GM10248 (cell line): ENCODE measurements around the gene EPHB1.

ENCODE experiments used
- CTCF ChIA-PET: fragments of 300-600 bp; sonication (Branson Sonifier 250); formaldehyde crosslinking; extraction: SDS; loops from one replicate; lab custom pipeline; 2021; ENCODE audit warnings: antibody characterized with exemption; lab: Yijun Ruan, JAX
- POLR2A ChIA-PET: fragments of 350-650 bp; sonication (Branson Sonifier 250); formaldehyde crosslinking; extraction: SDS; loops from one replicate; lab custom pipeline; 2020; ENCODE audit warnings: antibody characterized with exemption; lab: Yijun Ruan, JAX
- DNase-seq: peaks from one replicate; pipeline ENCODE4 v3.0.0; 2012; ENCODE audit errors: extremely low spot score
- CTCF ChIP-seq: IDR thresholded peaks from 2 replicates; pipeline ENCODE4 v1.5.1; 2012; ENCODE audit warnings: mild to moderate bottlenecking, low read depth; ENCODE audit errors: extremely low read depth, missing control alignments, control extremely low read depth

The EPHB1 gene

DNA sequence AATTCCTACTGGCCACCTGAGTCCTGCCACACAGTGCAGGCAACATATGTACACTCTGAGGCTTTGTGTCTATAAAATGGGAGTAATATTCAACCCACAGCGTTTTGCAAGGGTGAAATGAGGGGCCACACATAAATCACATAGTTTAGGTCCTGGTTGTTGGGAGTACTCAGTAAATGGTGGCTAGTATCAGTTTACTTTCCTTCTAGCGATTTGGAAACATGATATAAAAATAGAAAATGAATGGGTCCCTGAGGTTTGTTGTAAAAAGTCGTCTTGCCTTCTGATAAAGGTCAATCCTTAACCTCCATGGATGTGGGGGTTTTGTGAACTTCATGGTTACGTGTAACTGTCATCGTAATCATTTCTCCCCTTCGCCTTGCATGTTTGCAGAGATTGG is 472.4 kb downstream of the EPHB1 start:
- POLR2A ChIA-PET = no interaction called here
- TF ChIP-seq CTCF = no peak
- CTCF ChIA-PET = interaction anchor here (1.1 kb wide), 1 partner anchor 54 kb away, joined by 3 read pairs; no protein-coding TSS in a partner anchor
- no peak for DNase-seq

- TF ChIP-seq CTCF = no peak
- POLR2A ChIA-PET = no interaction called here
These were observed 474.0 kb downstream of the EPHB1 start for GRCh38 chr3:135268941-135269532.

GRCh38 chr3:135271177-135272025 is 476.3 kb downstream of the EPHB1 start:
- TF ChIP-seq CTCF = no peak
- ChIA-PET POLR2A (no interaction called here), CTCF (no interaction called here)
- DNase-seq = no peak

More at GRCh38 chr3:135268941-135269532, 474.0 kb downstream of the EPHB1 start:
- DNase-seq = no peak
- CTCF ChIA-PET = no interaction called here

DNA sequence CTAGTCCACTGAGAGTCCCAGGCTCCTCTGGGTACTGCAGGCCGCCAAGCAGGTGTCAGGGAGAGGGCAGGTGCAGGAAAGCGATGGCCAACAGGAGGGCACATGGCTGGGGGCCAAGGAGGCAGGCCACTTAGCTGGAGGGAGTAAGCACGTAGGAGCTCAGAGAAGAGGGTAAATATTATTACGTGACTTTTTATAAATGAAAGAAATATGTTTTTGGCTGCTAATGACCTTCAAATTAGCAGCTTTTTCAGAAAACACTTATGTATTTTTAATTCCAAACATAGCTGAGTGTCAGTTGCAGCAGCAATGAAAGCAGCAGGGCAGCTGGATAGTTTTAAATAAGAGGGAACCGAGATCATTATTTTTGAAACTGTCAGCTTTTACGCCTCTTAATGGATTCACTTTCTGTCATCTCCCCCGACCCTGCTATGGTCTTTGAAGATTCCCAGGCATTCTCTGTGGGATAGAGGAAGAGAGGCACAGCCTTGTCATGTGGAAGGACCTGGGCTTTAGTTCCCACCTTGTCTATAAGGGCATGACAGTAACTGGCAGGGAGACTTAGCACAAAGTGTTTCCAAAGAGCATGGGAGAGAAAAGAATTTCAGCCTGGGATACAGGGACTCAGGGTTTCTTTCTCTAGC is 477.1 kb downstream of the EPHB1 start:
- TF ChIP-seq CTCF = no peak
- DNase-seq = no peak
- CTCF ChIA-PET = no interaction called here
- POLR2A ChIA-PET = no interaction called here

- ChIA-PET CTCF (no interaction called here), POLR2A (no interaction called here)
- no peak for TF ChIP-seq CTCF
- no peak for DNase-seq
These were observed 497.1 kb downstream of the EPHB1 start for GRCh38 chr3:135292162-135292561.

DNA sequence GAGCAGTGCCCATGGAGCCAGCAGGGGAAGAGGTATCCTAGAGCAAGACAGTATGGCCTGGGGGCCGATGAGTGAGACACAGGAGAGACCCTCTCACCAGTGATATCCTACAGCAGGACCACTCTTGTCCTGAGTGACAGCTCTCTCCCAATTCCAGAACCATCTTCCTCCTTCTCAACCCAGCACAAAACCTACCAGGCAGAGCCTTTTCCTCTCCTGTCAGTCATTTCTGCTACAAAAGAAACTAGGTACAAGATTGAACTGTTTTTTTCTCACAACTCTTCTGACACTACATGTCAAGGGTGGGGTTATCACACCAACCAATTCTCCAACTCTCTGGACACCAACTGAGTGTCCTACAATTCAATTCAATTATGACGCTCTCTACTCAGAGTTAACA is 506.6 kb downstream of the EPHB1 start:
- DNase-seq = no peak
- TF ChIP-seq CTCF = no peak
- ChIA-PET CTCF (no interaction called here), POLR2A (no interaction called here)
